HepG2 (cell line): Measurements from ENCODE around the gene MAP2K5. TPM values are rescaled to one million over a fixed set of nuclear protein-coding genes. Genes with fewer than 3 reads are reported as not detected.

ENCODE experiments used
- ADNP ChIP-seq: sonication (generic); formaldehyde crosslinking; IDR thresholded peaks from 2 replicates; pipeline ENCODE4 v1.4.0; 2020; ENCODE audit warnings: missing genetic modification reagents
- ATF7 ChIP-seq, 2 experiments: fragments of 450-650 bp in 1 of 2; sonication (generic) in 1 of 2; formaldehyde crosslinking in 1 of 2; IDR thresholded peaks; 2 replicates each; pipeline versions ENCODE4 v1.4.0 to v1.6.1; 2016 to 2020; ENCODE audit warnings: antibody characterized with exemption in 1 of 2, mild to moderate bottlenecking in 1 of 2, missing genetic modification reagents in 1 of 2
- DMTF1 ChIP-seq: sonication (generic); formaldehyde crosslinking; IDR thresholded peaks from 2 replicates; pipeline ENCODE4 v1.4.0; 2020; ENCODE audit warnings: mild to moderate bottlenecking, missing genetic modification reagents
- KAT2B ChIP-seq: fragments of 150-350 bp; IDR thresholded peaks from 2 replicates; pipeline ENCODE4 v1.6.1; 2014; ENCODE audit warnings: low read depth, low read length, borderline replicate concordance
- KLF6 ChIP-seq: IDR thresholded peaks from 2 replicates; pipeline ENCODE4 v1.8.0; 2016; ENCODE audit warnings: missing biosample characterization, missing genetic modification reagents
- NRL ChIP-seq: sonication (generic); formaldehyde crosslinking; IDR thresholded peaks from 2 replicates; pipeline ENCODE4 v1.5.0; 2020; ENCODE audit warnings: missing genetic modification reagents, mild to moderate bottlenecking, moderate library complexity, borderline replicate concordance
- PHF21A ChIP-seq: sonication (generic); formaldehyde crosslinking; IDR thresholded peaks from 2 replicates; pipeline ENCODE4 v1.5.0; 2020; ENCODE audit warnings: mild to moderate bottlenecking, missing genetic modification reagents
- RARG ChIP-seq: sonication (generic); formaldehyde crosslinking; IDR thresholded peaks from 2 replicates; pipeline ENCODE4 v1.4.0; 2020; ENCODE audit warnings: low read depth, mild to moderate bottlenecking, missing genetic modification reagents
- SALL1 ChIP-seq: sonication (generic); formaldehyde crosslinking; IDR thresholded peaks from 2 replicates; pipeline ENCODE4 v1.8.0; 2022; ENCODE audit warnings: mild to moderate bottlenecking, missing genetic modification reagents
- SOX6 ChIP-seq, 2 experiments: fragments of 450-650 bp in 1 of 2; sonication (generic) in 1 of 2; formaldehyde crosslinking in 1 of 2; IDR thresholded peaks; 2 replicates each; pipeline versions ENCODE4 v1.4.0 to v1.6.1; 2017 to 2020; ENCODE audit warnings: antibody characterized with exemption in 1 of 2, mild to moderate bottlenecking in 1 of 2, missing genetic modification reagents in 1 of 2
- ZFP62 ChIP-seq: sonication (generic); formaldehyde crosslinking; IDR thresholded peaks from 2 replicates; pipeline ENCODE4 v1.4.0; 2020; ENCODE audit warnings: missing genetic modification reagents
- ZMYM3 ChIP-seq: sonication (generic); formaldehyde crosslinking; IDR thresholded peaks from 2 replicates; pipeline ENCODE4 v1.5.1; 2020; ENCODE audit warnings: mild to moderate bottlenecking, missing genetic modification reagents
- ZNF24 ChIP-seq: fragments of 450-650 bp; IDR thresholded peaks from 2 replicates; pipeline ENCODE4 v1.6.1; 2017; ENCODE audit warnings: antibody characterized with exemption, mild to moderate bottlenecking
- ZNF382 ChIP-seq: sonication (generic); formaldehyde crosslinking; IDR thresholded peaks from 2 replicates; pipeline ENCODE4 v1.5.0; 2020; ENCODE audit warnings: missing genetic modification reagents, mild to moderate bottlenecking, borderline replicate concordance
- ZNF446 ChIP-seq: sonication (generic); formaldehyde crosslinking; IDR thresholded peaks from 2 replicates; pipeline ENCODE4 v1.5.0; 2020; ENCODE audit warnings: mild to moderate bottlenecking, missing genetic modification reagents
- ZNF747 ChIP-seq: sonication (generic); formaldehyde crosslinking; IDR thresholded peaks from 2 replicates; pipeline ENCODE4 v1.8.1; 2023; ENCODE audit warnings: missing genetic modification reagents, mild to moderate bottlenecking, borderline replicate concordance
- ZNF83 ChIP-seq: sonication (generic); formaldehyde crosslinking; IDR thresholded peaks from 2 replicates; pipeline ENCODE4 v1.4.0; 2020; ENCODE audit warnings: missing genetic modification reagents, mild to moderate bottlenecking, borderline replicate concordance
- polyA plus RNA-seq, 8 experiments: library from polyadenylated mRNA; depleted of rRNA in 3 of 8; stranded (reverse) in 7 of 8; unstranded in 1 of 8; fragments of >200 nt; fragmentation: Illumina TruSeq in 4 of 8; extraction: Trizol in 4 of 8; gene quantifications; 2 replicates each; pipeline versions ENCODE4 v1.2.1 to v1.2.3, GENCODE V29; 2011 to 2016; ENCODE audit warnings: low read depth in 4 of 8, missing spikeins in 1 of 8, mixed read lengths in 1 of 8; ENCODE audit not compliant: insufficient read depth in 1 of 8
- total RNA-seq, 5 experiments: library from RNA; depleted of rRNA; stranded (reverse); fragments of >200 nt; fragmentation: Illumina TruSeq; extraction: Trizol; gene quantifications; 2 replicates each; pipeline ENCODE4 v1.2.3, GENCODE V29; 2016; ENCODE audit warnings: low read depth in 1 of 5
- TF ChIP-seq, protein P1 (sequence below): sonication (generic); formaldehyde crosslinking; IDR thresholded peaks from 2 replicates; pipeline ENCODE4 v1.9.0; 2022; ENCODE audit warnings: low read depth, missing genetic modification reagents
- TF ChIP-seq, protein P2 (sequence below): sonication (generic); formaldehyde crosslinking; IDR thresholded peaks from 2 replicates; pipeline ENCODE4 v1.4.0; 2020; ENCODE audit warnings: missing genetic modification reagents, borderline replicate concordance

Gene MAP2K5
- total and polyA plus RNA-seq, 2 of the 13 experiments (the other 11 are each of a cell fraction or from before 2014, with no cell fraction given): 4.0 to 4.3 TPM

GRCh38 chr15:67843571-67844387 is 301.3 kb downstream of the MAP2K5 start (continued):
- TF ChIP-seq ZNF446: no peak
- TF ChIP-seq ZNF382: no peak
- no peak for TF ChIP-seq ADNP (CRISPR knock-in tag)
- TF ChIP-seq ZNF747 (CRISPR knock-in tag): no peak
- TF ChIP-seq ATF7 (IDR thresholded peaks at IDR 0.05): no peak
- TF ChIP-seq ATF7 (CRISPR knock-in tag; IDR thresholded peaks at IDR 0.05): no peak
- no peak for TF ChIP-seq ZNF24
- TF ChIP-seq PHF21A (CRISPR knock-in tag): peak; percentile 38; the same call in 1 of the 2 replicates
- no peak for TF ChIP-seq NRL
- TF ChIP-seq ZNF83 (CRISPR knock-in tag): no peak
- TF ChIP-seq ZFP62: no peak
- no peak for TF ChIP-seq KAT2B
- TF ChIP-seq, protein P1, sequence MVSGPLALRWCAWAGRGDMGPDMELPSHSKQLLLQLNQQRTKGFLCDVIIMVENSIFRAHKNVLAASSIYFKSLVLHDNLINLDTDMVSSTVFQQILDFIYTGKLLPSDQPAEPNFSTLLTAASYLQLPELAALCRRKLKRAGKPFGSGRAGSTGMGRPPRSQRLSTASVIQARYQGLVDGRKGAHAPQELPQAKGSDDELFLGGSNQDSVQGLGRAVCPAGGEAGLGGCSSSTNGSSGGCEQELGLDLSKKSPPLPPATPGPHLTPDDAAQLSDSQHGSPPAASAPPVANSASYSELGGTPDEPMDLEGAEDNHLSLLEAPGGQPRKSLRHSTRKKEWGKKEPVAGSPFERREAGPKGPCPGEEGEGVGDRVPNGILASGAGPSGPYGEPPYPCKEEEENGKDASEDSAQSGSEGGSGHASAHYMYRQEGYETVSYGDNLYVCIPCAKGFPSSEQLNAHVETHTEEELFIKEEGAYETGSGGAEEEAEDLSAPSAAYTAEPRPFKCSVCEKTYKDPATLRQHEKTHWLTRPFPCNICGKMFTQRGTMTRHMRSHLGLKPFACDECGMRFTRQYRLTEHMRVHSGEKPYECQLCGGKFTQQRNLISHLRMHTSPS (CRISPR knock-in tag): 0 out of 2 replicates have a peak, but pooled peaks have one; percentile 55
- TF ChIP-seq SALL1 (CRISPR knock-in tag): peak; percentile 88
- peak; percentile 45; the same call in 1 of the 2 replicates for TF ChIP-seq ZMYM3 (CRISPR knock-in tag)
- TF ChIP-seq SOX6 (IDR thresholded peaks at IDR 0.05): no peak
- peak; percentile 88 for TF ChIP-seq SOX6 (CRISPR knock-in tag; IDR thresholded peaks at IDR 0.05)
- no peak for TF ChIP-seq KLF6 (CRISPR knock-in tag)
- TF ChIP-seq RARG: no peak
- TF ChIP-seq, protein P2, sequence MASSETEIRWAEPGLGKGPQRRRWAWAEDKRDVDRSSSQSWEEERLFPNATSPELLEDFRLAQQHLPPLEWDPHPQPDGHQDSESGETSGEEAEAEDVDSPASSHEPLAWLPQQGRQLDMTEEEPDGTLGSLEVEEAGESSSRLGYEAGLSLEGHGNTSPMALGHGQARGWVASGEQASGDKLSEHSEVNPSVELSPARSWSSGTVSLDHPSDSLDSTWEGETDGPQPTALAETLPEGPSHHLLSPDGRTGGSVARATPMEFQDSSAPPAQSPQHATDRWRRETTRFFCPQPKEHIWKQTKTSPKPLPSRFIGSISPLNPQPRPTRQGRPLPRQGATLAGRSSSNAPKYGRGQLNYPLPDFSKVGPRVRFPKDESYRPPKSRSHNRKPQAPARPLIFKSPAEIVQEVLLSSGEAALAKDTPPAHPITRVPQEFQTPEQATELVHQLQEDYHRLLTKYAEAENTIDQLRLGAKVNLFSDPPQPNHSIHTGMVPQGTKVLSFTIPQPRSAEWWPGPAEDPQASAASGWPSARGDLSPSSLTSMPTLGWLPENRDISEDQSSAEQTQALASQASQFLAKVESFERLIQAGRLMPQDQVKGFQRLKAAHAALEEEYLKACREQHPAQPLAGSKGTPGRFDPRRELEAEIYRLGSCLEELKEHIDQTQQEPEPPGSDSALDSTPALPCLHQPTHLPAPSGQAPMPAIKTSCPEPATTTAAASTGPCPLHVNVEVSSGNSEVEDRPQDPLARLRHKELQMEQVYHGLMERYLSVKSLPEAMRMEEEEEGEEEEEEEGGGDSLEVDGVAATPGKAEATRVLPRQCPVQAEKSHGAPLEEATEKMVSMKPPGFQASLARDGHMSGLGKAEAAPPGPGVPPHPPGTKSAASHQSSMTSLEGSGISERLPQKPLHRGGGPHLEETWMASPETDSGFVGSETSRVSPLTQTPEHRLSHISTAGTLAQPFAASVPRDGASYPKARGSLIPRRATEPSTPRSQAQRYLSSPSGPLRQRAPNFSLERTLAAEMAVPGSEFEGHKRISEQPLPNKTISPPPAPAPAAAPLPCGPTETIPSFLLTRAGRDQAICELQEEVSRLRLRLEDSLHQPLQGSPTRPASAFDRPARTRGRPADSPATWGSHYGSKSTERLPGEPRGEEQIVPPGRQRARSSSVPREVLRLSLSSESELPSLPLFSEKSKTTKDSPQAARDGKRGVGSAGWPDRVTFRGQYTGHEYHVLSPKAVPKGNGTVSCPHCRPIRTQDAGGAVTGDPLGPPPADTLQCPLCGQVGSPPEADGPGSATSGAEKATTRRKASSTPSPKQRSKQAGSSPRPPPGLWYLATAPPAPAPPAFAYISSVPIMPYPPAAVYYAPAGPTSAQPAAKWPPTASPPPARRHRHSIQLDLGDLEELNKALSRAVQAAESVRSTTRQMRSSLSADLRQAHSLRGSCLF (CRISPR knock-in tag): no peak
- no peak for TF ChIP-seq DMTF1 (CRISPR knock-in tag)
